Vagina (tissue), 2 donors: ENCODE results near the gene CFAP161.

Experiments used
- POLR2AphosphoS5 ChIP-seq, 2 donors: sonication (generic); formaldehyde crosslinking; IDR thresholded peaks; one replicate each; pipeline ENCODE4 v1.9.0; 2017; ENCODE audit warnings: antibody characterized with exemption in 2 of 2, mild to moderate bottlenecking in 2 of 2, low read depth in 1 of 2; ENCODE audit not compliant: insufficient read depth in 1 of 2
- TF ChIP-seq, protein P1 (sequence below), 3 experiments: fragments of 450-650 bp in 2 of 3; fragments of 200-600 bp in 1 of 3; sonication (generic) in 1 of 3; IDR thresholded peaks; one replicate each; pipeline ENCODE4 v1.5.1; 2017 to 2019; ENCODE audit warnings: antibody characterized with exemption in 3 of 3, mild to moderate bottlenecking in 2 of 3, moderate library complexity in 2 of 3

DNA sequence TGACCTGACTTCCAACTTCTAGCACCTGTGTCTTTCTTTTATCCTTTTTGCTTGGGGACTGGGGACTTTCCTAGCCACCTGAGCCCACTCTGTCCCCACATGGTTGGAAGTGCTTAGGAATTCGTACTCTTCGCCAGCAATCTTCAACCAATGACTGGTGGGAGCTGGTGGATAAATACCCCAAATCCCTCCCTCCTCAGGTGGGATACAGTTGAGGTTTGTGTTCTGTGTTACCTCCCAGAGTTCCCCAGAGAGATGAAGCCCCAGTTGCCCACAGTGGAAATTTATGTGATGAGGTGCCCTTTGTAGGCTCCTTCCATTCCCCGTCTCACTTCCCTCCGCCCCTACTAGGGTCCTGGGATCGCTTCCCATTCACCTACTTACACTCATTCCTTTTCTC is 40.1 kb upstream of the CFAP161 start:
- TF ChIP-seq, protein P1, sequence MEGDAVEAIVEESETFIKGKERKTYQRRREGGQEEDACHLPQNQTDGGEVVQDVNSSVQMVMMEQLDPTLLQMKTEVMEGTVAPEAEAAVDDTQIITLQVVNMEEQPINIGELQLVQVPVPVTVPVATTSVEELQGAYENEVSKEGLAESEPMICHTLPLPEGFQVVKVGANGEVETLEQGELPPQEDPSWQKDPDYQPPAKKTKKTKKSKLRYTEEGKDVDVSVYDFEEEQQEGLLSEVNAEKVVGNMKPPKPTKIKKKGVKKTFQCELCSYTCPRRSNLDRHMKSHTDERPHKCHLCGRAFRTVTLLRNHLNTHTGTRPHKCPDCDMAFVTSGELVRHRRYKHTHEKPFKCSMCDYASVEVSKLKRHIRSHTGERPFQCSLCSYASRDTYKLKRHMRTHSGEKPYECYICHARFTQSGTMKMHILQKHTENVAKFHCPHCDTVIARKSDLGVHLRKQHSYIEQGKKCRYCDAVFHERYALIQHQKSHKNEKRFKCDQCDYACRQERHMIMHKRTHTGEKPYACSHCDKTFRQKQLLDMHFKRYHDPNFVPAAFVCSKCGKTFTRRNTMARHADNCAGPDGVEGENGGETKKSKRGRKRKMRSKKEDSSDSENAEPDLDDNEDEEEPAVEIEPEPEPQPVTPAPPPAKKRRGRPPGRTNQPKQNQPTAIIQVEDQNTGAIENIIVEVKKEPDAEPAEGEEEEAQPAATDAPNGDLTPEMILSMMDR (IDR thresholded peaks at IDR 0.05), result no peak
- TF ChIP-seq POLR2AphosphoS5 (IDR thresholded peaks at IDR 0.05; ENCODE audit: insufficient read depth in 1 of 2, low read depth in 1 of 2), result no peak
